HG03108 (cell line): ENCODE results near the gene DTNA.

ENCODE experiments used
- ATAC-seq: cut with Tn5 transposase; IDR thresholded peaks from one replicate; pipeline ENCODE4 v1.9.1; 2021; ENCODE audit warnings: moderate library complexity; ENCODE audit not compliant: unreplicated experiment

The DTNA gene

GRCh38 chr18:34805103-34805877 lies 95.2 kb downstream of the DTNA start:
- no peak for ATAC-seq

DNA sequence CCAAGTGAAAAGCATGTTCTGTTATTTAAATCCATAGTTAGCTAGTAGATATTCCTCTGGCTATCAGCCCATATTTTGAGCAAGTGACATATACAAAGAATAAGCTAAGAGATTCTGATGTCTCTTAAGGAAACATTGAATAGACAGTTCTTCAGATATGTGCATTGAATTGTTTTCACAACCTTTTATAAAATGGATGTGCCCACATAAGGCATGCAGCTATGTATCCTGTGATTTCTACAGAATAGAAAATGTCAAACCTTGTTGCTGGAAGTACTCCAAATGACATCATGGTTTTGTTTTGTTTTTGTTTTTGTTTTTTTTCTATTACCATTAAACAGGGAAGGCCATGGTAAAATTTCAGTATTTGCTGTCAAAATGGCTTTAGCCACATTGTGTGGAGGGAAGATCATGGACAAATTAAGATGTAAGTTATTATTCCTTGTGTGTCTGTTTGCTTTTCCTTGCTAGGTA lies 95.8 kb downstream of the DTNA start:
- no peak for ATAC-seq

DNA sequence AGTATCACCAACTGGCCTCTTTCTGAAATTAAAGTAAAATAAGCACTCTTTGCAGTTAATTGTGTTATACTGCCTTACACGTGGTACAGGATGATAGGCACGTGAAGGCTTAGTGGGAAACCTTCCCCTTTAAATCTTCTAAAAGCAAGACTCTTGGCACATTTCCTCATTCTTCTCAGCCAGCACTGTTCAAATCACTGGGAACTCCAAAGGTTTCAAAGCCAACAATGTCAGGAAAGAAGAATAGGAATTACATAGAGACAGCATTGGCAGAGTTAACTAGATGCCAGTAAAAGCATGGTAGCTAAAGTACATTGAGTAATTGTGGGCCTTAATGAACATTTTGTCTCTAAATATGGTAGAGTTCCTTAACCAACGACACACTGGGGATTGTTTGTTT lies 96.4 kb downstream of the DTNA start:
- no peak for ATAC-seq

GRCh38 chr18:34807106-34807796 lies 97.2 kb downstream of the DTNA start:
- no peak for ATAC-seq

GRCh38 chr18:34808389-34808788 lies 98.3 kb downstream of the DTNA start:
- no peak for ATAC-seq

- no peak for ATAC-seq
Measured at GRCh38 chr18:34809451-34810072, 99.5 kb downstream of the DTNA start.

DNA sequence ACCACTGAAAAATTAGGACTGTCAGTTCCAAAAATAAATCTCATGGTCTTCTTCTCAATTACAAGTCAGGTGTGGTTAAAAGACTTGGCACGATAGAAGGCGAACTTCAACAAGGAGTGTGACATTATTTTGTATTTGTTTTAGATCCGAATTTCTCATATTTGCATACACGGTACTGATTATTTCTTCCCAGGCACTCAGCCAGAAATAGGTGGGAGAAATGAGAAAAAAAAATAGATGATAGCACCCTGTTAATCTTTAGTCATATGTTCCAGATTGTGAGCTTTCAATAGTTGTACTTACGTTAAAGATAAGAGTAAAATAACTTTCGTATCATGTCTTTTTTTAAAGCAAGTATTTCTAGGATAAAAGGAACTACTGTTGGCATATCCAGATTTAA lies 106.1 kb downstream of the DTNA start:
- no peak for ATAC-seq

GRCh38 chr18:34817636-34818035 lies 107.5 kb downstream of the DTNA start:
- ATAC-seq: no peak

DNA sequence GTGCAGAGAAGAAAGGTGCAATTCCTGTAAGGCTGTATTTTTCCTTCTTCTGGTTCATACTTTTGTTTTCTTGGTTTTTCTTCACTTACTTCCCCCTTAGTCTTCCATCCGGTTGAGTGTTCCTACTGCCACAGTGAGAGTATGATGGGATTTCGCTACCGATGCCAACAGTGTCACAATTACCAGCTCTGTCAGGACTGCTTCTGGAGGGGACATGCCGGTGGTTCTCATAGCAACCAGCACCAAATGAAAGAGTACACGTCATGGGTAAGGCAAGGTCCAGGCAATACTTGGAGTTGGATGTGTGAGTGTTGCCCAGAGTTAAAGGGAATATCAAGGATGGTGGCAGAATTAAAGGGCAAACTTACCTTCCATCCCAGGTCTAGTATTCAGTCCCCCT lies 108.0 kb downstream of the DTNA start:
- ATAC-seq: no peak

- no peak for ATAC-seq
Measured at GRCh38 chr18:34820360-34821065, 110.4 kb downstream of the DTNA start.

- ATAC-seq: no peak
Measured at GRCh38 chr18:34821669-34822210, 111.6 kb downstream of the DTNA start.

DNA sequence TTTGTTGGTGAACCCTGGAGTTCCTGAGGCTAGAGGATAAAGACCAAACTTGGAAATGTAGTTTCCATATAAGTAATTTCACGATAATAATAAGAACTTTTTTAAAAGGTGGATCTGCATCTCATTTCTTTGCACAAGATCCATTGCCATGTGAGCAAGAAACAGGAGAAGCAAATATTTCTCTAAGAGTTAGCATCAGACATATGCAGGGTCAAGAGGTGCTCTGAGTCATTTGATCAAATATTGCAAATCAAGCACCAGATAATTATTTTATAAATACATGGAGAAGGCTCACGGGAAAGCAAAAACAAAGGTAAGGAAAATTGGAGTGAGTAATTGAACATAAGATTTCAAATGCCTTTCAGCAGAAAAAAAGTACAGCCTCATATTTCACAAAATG lies 118.0 kb downstream of the DTNA start:
- ATAC-seq: no peak

- no peak for ATAC-seq
Measured at GRCh38 chr18:34834897-34835296, 124.8 kb downstream of the DTNA start.

GRCh38 chr18:34835466-34835865 lies 125.4 kb downstream of the DTNA start:
- ATAC-seq: no peak

- ATAC-seq: no peak
Measured at GRCh38 chr18:34837769-34838272, 127.7 kb downstream of the DTNA start.

DNA sequence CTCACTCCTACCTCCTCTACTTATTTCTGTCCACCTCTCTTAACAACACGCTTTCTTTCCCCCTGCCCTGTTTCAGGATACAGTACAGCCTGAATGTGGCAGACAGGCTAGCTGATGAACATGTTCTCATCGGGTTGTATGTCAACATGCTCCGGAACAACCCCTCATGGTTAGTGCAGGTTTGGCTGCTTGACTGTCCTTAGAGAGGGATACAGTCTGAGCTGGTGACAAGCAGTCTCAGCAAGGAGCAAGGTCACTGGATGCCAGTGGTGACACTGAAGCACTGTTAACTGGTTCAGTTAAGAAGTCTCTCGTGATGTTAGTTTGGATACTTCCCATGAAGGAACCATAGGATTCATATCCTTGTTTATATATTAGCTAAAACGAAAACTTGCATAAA lies 128.6 kb downstream of the DTNA start:
- no peak for ATAC-seq

- no peak for ATAC-seq
Measured at GRCh38 chr18:34840256-34840826, 130.2 kb downstream of the DTNA start.

GRCh38 chr18:34841891-34842290 lies 131.8 kb downstream of the DTNA start:
- ATAC-seq: no peak

DNA sequence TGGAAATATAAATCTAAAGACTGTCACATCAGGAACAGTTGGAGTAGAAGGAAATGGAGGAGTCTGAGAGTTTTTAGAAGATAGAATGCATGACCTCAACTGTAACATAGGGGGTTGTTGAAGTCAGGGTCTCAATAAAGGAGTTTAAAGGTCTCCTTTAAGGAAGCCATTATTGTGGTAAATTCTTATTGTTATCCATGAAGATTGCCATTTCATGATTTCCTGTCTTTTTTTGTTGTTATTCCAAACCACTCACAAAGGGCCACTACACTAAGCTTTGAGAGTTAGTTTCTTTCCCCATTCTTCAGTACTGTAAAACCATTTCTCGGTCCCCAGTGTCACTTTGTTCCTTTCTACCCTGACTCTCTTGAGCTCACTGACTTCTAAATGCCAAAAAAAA lies 134.0 kb downstream of the DTNA start:
- ATAC-seq: no peak

GRCh38 chr18:34844732-34845459 lies 134.8 kb downstream of the DTNA start:
- no peak for ATAC-seq
